PC-9 (cell line): ENCODE data around the gene ELFN1. TPM values are rescaled to one million over a fixed set of nuclear protein-coding genes. Genes with fewer than 3 reads are reported as not detected.

ENCODE experiments used
- BruUV-seq: library from RNA; stranded (reverse); fragments of 400-500 nt; replicated peaks from 2 replicates; lab custom pipeline; 2021; lab: Mats Ljungman, UMichigan
- CTCF ChIA-PET: fragments of 300-600 bp; sonication (Branson Sonifier 250); formaldehyde crosslinking; loops from one replicate; lab custom pipeline; 2022; ENCODE audit warnings: antibody characterized with exemption; lab: Charles Lee
- POLR2A ChIA-PET: fragments of 300-600 bp; sonication (Branson Sonifier 250); formaldehyde crosslinking; loops from one replicate; lab custom pipeline; 2022; ENCODE audit warnings: antibody characterized with exemption; ENCODE audit not compliant: unreplicated experiment; lab: Charles Lee
- DNase-seq, 2 experiments: peaks; one replicate each; pipeline versions ENCODE4 v3.0.0 to v3.0.0-alpha.2; 2015 to 2022; ENCODE audit warnings: mixed read lengths in 1 of 2
- H2AFZ ChIP-seq: fragments of 200-600 bp; sonication (generic); 2 replicates; pipeline ENCODE4 v1.8.1; 2017; ENCODE audit warnings: antibody characterized with exemption
- H3F3A ChIP-seq: fragments of 200-600 bp; sonication (generic); 2 replicates; pipeline ENCODE4 v1.8.1; 2017; ENCODE audit warnings: antibody characterized with exemption, mild to moderate bottlenecking, low read depth; ENCODE audit not compliant: insufficient read depth
- H3K27ac ChIP-seq: fragments of 200-600 bp; sonication (generic); 2 replicates; pipeline ENCODE4 v1.6.1; 2016; ENCODE audit warnings: mixed run types
- H3K27me3 ChIP-seq: fragments of 200-600 bp; sonication (generic); 2 replicates; pipeline ENCODE4 v1.6.1; 2016; ENCODE audit warnings: low read depth, mixed run types; ENCODE audit not compliant: insufficient read depth
- H3K36me3 ChIP-seq: fragments of 200-600 bp; sonication (generic); 2 replicates; pipeline ENCODE4 v1.6.1; 2016; ENCODE audit warnings: low read depth, mixed run types
- H3K4me1 ChIP-seq: fragments of 200-600 bp; sonication (generic); replicated peaks from 2 replicates; pipeline ENCODE4 v1.6.1; 2016; ENCODE audit warnings: mixed run types; ENCODE audit not compliant: insufficient read depth
- H3K4me2 ChIP-seq: fragments of 200-600 bp; sonication (generic); 2 replicates; pipeline ENCODE4 v1.6.1; 2017; ENCODE audit warnings: mixed run types
- H3K4me3 ChIP-seq: fragments of 200-600 bp; sonication (generic); 2 replicates; pipeline ENCODE4 v1.6.1; 2016; ENCODE audit warnings: mixed run types
- H3K79me2 ChIP-seq: fragments of 200-600 bp; sonication (generic); 2 replicates; pipeline ENCODE4 v1.6.1; 2017; ENCODE audit warnings: low read depth, mixed run types
- H3K9me2 ChIP-seq: fragments of 200-600 bp; sonication (generic); 2 replicates; pipeline ENCODE4 v1.8.1; 2017; ENCODE audit warnings: mild to moderate bottlenecking; ENCODE audit not compliant: insufficient read depth
- H3K9me3 ChIP-seq: fragments of 200-600 bp; sonication (generic); 2 replicates; pipeline ENCODE4 v1.8.1; 2016; ENCODE audit warnings: low read depth; ENCODE audit not compliant: insufficient read depth
- H4K20me1 ChIP-seq: fragments of 200-600 bp; sonication (generic); 2 replicates; pipeline ENCODE4 v1.8.1; 2017; ENCODE audit not compliant: insufficient read depth
- CTCF ChIP-seq: fragments of 200-600 bp; sonication (generic); conservative IDR thresholded peaks from 2 replicates; pipeline ENCODE4 v1.6.1; 2017; ENCODE audit warnings: mixed run types, antibody characterized with exemption, mild to moderate bottlenecking, moderate library complexity
- EZH2 ChIP-seq: fragments of 200-600 bp; sonication (generic); IDR thresholded peaks from 2 replicates; pipeline ENCODE4 v1.8.0; 2017; ENCODE audit warnings: antibody characterized with exemption, low read depth
- intact Hi-C: fragments of 100-400 bp; cut with micrococcal nuclease; formaldehyde crosslinking; loops from one replicate; pipeline ENCODE4 v1.10.0; 2022; ENCODE audit not compliant: unreplicated experiment
- total RNA-seq: library from RNA; stranded (reverse); gene quantifications from 2 replicates; pipeline ENCODE4 v1.2.3, GENCODE V29; 2021

The ELFN1 gene
- total RNA-seq, 1 experiment from 2014 or later, result 0.09 TPM

GRCh38 chr7:1679326-1679965, 9.4 kb downstream of the ELFN1 start:
- no TSS peak for BruUV-seq
- H3K9me2 ChIP-seq, result no peaks in the 10 kb centered on the region
- no peak overlapping the region for H2AFZ ChIP-seq
- DNase-seq, result no peak
- no peaks in the 10 kb centered on the region for H3K79me2 ChIP-seq
- ChIA-PET POLR2A (no interaction called here), CTCF (no interaction called here)
- 0 out of 2 replicates have a peak, but pooled peaks cover 7% of the 10 kb centered on the region for H4K20me1 ChIP-seq
- intact Hi-C loops, result no loop called here
- H3F3A ChIP-seq, result no peaks in the 10 kb centered on the region
- H3K4me1 ChIP-seq, result no peaks in the 10 kb centered on the region
- H3K4me3 ChIP-seq, result no peak overlapping the region
- no peaks in the 10 kb centered on the region for H3K36me3 ChIP-seq
- TF ChIP-seq EZH2 (no peak), CTCF (no peak)
- peaks cover 75% of the 10 kb centered on the region for H3K27me3 ChIP-seq
- no peak overlapping the region for H3K27ac ChIP-seq
- no peak overlapping the region for H3K4me2 ChIP-seq
- peaks cover 10% of the 10 kb centered on the region; the same call in 1 of the 2 replicates for H3K9me3 ChIP-seq

GRCh38 chr7:1679966-1680730, 10.1 kb downstream of the ELFN1 start:
- ChIA-PET POLR2A (no interaction called here), CTCF (no interaction called here)
- H3K27ac ChIP-seq, result no peak overlapping the region
- H3K9me3 ChIP-seq, result peaks cover 14% of the 10 kb centered on the region
- intact Hi-C loops, result no loop called here
- no peaks in the 10 kb centered on the region for H3K79me2 ChIP-seq
- no peak overlapping the region for H3K4me3 ChIP-seq
- no peaks in the 10 kb centered on the region for H3K9me2 ChIP-seq
- no peak overlapping the region for H3K4me2 ChIP-seq
- H3K4me1 ChIP-seq, result no peaks in the 10 kb centered on the region
- no peaks in the 10 kb centered on the region for H3K36me3 ChIP-seq
- DNase-seq, result no peak
- H3F3A ChIP-seq, result no peaks in the 10 kb centered on the region
- 0 out of 2 replicates have a peak, but pooled peaks cover 7% of the 10 kb centered on the region for H4K20me1 ChIP-seq
- BruUV-seq, result no TSS peak
- peaks cover 69% of the 10 kb centered on the region for H3K27me3 ChIP-seq
- no peak for TF ChIP-seq CTCF
- no peak for TF ChIP-seq EZH2
- no peak overlapping the region for H2AFZ ChIP-seq

GRCh38 chr7:1681581-1681980, 11.5 kb downstream of the ELFN1 start:
- BruUV-seq, result no TSS peak
- Histone ChIP-seq H3F3A (no peaks in the 10 kb centered on the region), H3K27me3 (peaks cover 54% of the 10 kb centered on the region), H3K36me3 (no peaks in the 10 kb centered on the region), H3K27ac (no peak overlapping the region), H3K4me2 (no peak overlapping the region), H4K20me1 (0 out of 2 replicates have a peak, but pooled peaks cover 4% of the 10 kb centered on the region), H3K79me2 (no peaks in the 10 kb centered on the region), H3K9me2 (no peaks in the 10 kb centered on the region), H3K4me1 (no peaks in the 10 kb centered on the region), H3K9me3 (peaks cover 17% of the 10 kb centered on the region), H3K4me3 (no peak overlapping the region), H2AFZ (no peak overlapping the region)
- CTCF ChIA-PET, result no interaction called here
- no peak for TF ChIP-seq CTCF
- TF ChIP-seq EZH2, result no peak
- no peak for DNase-seq
- intact Hi-C loops, result no loop called here
- POLR2A ChIA-PET, result no interaction called here
